CD4-positive, alpha-beta T cell treated with Interleukin-10 for 1 hour (primary cell): ENCODE data around the gene MAPKAPK3.

Experiments
- DNase-seq: peaks from one replicate; pipeline ENCODE4 v3.0.0-alpha.2; 2020

The MAPKAPK3 gene

DNA sequence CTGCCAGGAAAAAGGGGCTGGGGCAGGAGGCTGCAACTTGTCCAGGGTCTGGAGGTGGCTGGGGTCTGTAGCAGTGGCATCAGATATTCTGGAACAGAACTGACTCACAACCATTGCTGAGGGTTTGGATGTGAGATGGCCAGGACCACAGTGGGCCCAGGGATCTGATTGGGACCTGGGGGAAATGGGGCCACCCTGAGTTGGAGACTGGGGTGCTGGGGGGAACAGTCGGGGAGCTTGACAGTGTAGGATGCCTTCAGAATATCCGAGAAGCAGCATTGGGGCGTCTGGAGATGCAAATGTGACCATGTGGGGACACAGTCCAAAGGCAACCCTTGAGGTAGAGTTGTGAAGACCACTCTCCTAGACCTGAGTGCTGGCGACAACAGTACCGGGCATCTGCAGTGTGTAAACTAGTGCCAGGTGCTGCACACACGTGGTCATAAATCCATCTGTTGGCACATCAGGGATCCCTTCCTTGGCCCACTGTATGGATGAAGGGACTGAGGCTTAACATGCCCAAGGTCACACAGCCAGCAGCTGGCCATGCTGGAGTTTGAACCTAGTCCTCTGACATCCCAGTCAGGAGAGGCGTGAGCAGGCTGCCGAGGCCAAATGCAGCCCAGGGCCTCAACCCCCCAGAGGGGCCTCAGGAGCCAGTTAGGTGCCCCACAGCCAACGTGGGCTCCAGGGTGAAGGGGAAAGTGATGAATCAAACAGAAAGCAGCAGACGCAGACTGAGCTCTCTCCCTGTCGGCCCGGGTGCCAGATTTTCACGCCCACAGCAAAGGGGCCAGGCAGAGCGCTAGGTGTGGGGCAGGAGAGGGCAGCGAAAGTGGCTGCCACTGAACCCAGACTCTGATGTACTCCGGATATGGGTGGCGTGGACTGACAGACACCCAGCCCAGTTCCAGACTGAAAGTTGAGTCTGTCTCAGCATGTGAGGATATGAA is 28.9 kb upstream of the MAPKAPK3 start:
- DNase-seq: peak; percentile 70

DNA sequence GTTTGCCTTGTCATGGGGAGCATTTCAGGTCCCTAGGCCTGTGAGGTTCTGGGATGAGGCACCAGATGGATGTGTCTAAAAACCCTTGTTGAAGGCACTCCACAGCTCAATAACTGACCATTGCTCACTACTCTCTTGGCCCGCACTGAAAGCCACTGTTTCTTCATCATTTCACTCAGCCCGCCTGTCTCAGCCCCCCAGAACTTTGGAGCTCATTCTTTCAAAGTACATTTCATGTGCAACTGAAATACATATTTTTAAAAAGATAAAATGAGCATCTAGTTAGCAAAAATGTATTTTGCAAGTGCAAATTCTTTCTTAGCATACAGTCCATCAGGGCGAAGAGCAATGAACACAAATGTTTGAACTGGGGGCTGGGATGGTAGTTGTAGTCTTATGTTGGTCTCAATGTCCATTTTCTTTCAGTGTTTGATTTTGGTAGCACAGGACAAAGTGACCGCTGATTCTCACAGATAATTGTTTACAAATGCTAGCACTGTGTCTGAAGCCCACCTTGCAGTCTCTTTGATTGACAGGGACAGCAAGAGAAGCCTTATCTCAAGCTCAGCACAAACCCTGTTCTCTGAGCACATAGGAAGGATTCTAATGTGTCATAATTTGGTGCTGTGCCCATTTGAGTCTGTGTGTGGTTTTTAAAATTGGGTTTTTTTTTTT is 28.1 kb upstream of the MAPKAPK3 start:
- no peak for DNase-seq

DNA sequence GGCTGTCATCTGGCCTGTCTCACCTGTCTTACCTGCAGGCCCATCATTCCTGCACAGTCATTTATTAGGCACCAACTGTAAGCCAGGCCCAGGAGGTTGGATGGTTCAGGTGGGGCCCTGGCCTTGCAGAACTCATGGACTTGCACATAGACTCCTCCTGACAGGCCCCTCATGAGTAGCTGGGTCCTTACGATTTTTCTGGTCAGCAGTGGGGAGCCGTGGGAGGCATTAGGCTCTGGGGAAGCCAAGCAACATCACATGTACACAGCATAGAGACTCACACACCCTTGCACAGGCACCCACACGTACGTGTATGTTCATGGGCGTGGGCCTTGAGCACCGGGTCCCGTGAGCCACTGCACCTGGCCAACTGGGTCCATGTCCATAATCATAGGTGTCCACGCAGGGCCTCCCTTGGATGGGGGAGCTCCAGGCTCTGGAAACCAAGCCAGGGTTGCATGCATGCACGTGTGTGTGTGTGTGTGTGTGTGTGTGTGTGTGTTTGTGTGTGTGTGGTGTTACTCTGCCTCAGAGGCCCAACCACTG is 25.7 kb upstream of the MAPKAPK3 start:
- no peak for DNase-seq

DNA sequence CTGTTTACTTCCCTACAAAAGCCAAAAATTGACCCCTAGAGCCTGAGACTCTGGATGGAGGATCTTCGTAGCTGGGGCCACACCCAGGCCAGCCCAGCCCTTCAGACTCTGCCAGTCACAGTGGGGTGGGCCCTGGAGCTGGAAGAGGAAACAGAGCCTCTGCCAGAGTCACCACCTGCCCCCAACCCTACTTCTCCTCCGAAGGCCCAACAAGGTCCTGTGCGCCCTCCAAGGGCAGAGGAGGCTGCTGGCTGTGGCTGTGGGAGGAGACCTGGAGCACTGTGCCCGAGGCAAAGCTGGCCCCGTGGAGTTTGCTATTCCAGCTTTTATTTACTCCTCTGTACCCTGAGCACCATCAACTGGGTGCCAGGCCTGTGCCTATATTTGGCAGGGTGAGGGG is 24.4 kb upstream of the MAPKAPK3 start:
- DNase-seq: no peak

DNA sequence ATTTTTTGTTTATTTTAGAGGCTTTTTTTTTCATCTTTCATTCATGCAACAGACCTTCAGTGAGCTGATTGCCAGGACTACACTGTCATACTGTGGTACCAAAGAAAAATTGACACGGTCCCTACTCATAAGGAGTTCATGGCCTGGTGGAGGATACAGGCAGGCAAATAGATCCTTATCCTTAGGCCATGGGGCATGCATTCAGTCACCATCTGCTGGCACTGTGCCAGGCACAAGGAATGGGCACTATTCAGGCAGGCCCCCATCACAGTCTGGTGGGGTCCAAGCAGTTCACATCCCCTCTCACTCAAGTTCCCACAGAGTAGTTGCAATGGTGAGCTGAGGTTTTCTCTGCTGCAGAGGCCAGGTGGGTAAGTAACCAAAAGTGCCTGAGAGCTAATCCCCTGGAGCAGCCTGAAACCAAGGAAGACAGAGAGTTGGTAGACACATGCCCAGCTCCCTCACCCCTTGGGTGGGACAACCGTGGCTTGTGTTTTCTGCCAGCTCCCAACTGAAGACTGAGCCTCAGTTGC is 22.6 kb upstream of the MAPKAPK3 start:
- DNase-seq: no peak

DNA sequence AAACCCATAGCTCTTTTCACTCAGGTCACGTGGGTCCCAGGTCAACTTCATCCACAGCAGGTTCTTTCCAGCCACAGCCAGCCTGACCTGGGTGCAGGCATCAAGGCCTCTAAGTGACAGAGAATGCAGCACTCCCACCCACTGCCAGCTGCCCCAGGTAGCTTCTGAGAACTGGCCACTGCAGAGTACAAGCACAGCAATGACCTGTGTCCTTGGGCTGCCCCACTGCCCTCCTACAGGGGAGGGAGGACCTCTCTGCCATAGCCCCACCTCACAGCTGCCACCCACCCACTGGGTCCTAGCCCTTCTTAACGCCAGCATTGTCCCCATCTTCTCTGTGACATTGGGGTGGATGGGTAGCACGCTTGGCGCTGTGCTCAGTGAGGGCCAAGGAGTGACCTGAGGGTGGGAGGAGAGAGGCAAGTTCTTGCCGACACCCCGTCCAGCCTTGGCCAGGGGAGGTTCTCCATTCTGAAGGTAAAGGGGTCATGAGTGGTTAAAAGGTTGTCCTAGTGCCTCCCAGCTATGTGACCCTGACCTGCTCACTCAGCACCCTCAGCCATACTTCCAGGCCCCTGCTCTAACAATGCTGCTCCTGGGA is 17.7 kb upstream of the MAPKAPK3 start:
- DNase-seq: no peak

DNA sequence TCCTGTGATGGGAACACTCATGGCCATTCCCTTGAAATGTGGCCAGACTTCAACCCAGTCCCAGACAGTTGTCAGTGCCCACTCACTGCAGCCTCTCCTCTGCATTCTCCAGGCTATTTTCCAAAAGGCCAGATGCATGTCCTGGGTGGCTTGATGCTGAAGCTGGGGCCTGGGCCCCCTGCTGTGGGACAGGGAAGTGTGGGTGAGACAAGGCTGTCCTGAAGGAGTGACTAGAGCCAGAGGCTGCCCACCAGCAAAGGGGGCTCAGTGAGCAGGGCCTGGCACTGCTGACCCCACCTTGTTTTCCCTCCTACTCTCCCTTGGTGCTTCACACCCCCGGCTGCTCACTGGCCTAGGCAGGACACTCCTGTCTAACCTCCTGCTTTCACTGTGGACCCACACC is 17.2 kb upstream of the MAPKAPK3 start:
- no peak for DNase-seq

DNA sequence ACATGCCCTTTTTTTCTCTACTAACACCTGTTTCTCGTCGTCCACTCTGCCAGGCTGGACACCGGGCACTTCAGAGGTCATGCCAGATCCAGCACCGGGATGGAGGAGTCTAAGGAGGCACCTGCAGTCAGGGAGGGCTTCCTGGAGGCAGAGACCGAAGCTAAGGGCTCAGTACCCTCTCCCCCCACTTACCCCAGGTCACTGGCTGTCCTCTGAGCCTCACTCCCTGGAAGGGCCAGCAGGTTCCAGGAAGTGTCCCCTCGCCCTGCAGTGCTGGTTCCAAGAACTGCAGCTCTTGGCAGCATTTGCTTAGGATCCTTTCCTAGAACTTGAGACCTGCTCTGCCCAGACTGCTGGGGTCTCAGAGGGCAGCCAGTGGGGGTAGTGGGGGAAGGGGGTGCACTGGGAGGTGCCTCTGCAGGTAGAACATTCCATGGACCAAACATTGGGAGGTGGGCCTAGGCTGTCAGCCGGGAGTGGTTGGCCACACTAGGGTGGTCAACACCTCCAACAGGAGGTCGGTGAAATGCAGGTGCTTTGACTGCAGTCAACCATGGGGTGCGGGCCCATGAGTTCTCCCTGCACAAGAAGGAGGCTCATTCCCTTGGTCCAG is 16.7 kb upstream of the MAPKAPK3 start:
- no peak for DNase-seq

DNA sequence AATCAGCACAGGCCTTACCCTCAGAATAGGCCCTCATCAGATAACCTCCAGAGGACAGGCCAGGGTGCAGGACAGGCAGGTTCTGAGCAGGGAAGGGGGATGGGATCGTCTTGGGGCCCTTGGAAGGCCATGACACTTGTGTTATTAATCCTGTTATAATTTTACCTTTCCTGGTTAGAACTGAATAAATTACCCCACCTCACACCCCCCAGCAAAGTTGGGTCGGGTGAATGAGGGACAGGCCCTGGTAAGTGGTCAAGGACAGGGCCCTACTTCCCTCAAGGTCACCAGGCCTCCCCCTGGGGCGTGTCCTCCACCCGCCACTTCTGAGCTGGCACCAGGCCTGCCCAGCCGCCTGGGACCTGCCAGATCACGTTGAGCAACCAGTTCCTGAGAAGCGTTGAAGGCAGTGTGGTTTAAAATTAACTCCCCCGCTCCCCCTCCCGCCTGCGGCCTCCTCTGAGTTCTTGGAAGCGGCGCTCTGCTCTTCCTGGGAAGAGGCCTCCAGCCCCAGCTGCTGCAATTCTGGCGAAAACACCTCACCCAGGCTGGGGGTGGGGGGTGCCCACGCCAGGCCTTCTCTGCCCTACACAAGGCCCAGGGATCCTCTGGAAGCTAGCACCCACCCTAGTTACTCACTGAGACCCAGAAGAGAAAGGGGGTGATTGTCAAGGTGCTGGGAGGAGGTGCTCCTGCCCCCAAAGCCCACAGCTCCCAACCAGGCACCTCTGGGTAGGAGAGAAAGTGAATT is 15.9 kb upstream of the MAPKAPK3 start:
- peak; percentile 76 for DNase-seq

DNA sequence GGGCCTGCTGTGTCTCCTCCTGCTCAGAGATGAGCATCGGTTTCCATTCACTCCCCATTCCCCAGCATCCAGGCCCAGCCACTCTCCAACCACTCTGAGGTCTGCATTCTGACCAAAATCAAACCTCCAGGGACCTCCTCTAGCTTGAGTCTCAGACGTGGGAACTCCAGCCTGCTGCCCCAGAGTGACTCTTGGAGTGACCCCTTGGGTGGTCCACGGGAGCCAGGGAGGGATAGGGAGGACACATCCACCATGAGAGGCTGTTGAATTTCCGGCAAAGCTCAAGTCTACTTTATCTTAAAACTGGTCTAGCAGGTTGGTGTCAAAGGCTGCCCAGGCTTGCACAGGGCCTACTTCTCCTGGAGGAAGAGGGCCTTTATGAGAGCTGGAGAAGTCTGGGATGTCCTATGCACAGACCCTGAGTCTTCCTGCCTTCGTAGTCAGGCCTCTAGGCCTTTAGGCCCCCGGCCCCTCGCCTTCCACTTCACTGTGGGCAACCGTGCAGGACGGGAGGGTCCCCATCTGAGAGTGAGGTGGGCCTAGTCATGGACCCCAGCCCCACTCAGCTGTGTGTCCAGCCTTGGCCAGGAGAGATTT is 14.3 kb upstream of the MAPKAPK3 start:
- no peak for DNase-seq

DNA sequence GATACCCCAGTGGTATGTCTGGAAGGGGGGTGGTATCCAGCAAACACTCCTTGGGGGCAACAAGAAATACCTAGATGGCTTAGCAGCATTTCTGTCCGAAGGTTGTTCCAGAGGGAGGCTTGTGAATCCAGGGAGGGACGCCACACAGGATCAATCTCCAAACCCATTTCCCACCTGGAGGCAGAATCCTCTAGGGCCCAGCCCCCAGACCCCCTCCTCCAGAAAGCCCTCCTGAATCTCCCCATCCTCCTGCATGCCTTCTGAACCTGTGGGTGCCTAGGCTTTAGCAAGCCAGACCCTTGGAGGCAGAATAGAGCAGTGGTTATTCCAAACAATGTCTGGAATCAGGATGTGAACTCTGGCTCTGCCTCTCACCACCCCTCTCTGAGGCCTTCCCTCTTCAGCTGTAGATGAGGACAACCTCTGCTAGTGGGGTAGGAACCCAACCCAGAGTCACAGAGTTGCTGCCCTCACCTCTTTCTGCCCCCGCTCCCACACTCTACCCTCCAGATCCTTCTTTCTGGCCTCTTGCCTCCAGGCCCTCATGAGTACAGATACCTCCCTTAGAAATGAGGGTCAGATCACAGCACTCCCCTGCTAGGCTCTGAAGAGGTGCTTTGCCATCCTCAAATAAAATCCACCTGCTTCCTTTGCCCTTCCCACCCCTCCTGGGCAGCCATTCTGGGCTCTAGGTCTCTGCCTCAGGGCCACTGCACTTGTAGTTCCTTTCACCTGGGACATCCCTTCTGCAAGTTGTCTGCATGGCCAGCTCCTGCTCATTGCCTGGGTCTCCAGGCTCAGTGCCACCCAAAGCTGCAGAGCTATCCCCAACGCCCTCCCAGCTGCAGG is 13.5 kb upstream of the MAPKAPK3 start:
- DNase-seq: no peak

DNA sequence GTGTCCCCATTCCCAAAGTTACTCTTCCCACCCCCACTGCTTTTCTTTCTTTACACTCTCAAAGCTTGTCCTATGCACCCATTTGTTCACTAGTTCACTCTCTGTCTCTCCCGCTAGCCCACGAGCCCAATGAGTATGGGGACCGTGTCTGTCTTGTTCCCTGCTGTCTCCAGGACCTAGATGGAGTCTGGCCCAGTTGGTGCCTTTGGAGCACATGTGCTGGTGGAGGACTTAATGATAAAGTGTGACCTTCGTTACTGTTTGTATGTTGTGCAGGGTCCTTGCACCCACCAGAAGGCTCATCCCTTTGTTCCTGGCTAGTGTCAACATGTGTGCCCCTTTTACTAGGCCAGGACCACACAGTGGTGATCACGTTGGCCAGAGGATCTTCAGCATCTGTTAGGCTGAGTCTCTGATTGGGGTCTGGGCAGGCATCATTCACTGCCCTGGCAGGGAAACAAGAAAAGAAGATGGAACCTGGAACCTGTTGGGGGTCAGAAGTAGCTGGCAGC is 12.8 kb upstream of the MAPKAPK3 start:
- no peak for DNase-seq

DNA sequence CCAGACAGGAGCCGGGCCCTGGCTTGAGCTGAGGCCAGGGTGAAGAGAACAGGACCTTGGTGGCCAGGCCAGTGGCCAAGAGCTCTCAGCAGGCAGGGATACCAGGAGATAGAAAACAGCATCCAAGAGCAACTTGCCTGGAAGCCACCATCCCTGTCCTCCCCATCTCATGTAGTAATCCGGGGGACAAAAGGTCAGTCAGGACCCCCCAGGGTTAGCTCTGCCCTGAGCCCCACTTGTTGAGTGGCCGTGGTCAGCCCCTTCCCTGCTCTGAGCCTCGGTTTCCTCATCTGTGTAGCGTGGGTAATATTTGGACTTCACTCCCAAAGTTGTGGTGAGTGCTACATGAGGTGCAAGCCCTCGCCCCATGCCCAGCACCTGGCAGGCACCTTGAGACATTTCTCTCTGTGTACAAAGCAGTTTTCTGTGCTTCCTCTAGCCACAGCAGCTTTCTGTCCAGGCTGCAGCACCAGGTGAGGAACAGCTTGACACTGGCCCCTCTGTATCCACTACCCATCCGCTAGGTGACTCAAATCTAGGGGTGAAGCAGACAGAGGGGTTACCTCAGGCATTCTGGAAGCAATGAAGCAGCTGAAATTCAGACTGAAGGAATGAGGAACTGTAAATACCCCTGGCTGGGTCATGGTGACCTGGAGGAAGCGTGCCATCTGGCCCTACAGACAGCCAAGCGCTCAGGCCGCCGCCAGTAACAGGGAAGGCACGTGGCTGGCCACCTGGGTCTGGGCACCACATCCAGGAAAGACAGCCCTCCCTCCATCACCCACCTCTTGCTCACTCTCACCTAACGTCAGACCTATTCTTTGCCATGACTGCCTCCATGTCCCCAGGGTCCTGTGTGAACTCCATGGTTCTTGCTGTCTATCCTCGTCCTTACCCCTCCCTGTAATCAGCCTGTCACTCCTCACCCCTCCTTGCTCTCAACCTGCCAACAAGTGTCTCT is 12.0 kb upstream of the MAPKAPK3 start:
- DNase-seq: no peak

DNA sequence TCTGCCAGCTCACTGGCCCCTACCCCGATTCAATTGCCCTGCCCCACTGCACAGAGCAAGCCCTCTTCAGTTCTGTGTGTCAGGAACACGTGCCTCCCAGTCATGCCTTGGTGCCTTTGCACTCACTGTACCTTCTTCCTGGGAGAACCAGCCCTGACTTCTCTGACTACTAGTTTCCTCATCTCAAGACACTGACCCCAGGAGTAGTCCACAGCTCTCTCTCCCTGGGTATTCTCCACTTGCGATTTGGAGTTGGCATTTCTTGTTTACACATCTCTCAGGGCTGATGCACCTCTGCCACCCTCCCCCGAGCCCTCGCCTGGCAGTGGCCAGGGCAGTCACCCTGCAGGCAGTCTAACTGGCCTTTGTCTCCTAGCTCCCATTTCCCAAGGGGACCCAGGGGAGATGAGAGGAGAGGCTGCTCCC is 11.0 kb upstream of the MAPKAPK3 start:
- no peak for DNase-seq

DNA sequence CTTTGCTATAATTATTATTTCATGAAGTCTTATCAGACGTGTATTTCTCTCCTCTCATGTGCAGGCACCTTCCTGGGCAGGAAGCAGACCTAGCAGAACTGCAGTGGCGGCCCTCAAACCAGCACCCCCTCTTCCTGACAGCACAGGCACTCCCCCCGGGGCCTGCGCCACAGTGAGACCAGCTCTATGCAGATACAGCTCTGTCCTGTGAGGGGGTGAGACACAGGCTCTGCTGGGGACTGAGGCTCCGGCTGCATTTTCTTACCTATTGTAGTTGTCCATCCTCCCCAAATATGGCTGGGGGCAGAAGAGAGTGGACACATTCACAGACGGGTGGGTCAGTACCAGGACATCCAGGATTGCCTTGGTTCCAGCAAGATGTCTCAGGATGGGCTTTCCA is 10.4 kb upstream of the MAPKAPK3 start:
- DNase-seq: peak; percentile 55

DNA sequence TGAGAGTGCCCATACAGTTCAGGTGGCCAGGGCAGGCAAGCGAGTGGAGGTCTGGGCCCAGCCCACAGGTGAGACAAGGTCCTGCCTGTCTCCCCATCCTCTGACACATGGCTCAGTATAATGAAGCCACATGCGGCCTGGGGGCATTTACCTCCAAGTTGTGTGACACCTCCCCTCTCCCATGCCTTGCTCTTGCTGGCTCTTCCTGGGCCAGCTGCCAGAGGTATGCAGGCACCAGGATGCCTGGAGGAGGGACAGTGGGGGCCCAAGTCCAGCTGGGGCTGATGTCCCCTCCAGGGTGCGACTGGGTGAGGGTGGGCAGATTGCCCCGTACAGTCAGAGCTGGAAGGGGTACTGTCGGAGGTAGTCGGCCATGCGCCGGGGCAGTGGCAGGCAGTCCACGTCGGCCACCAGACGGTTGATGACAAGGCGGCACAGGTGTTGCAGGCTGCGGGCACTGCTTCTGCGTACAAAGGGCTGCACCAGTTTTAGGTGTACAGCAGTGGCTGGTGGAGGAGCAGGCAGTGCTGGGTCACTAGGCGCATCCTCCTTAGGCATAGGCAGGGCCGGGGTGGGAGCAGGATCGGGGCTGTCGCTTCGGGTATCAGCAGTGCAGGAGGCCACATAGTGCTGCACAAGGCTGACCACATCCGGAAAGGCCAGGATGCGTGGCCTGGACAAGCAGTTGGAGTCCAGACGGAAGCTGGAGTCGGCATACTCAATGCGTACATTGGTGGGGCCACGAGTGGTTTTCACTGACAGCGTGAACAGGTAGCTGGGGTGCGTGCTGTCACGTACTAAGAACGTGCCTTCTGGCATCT is 9.5 kb upstream of the MAPKAPK3 start:
- DNase-seq: no peak

DNA sequence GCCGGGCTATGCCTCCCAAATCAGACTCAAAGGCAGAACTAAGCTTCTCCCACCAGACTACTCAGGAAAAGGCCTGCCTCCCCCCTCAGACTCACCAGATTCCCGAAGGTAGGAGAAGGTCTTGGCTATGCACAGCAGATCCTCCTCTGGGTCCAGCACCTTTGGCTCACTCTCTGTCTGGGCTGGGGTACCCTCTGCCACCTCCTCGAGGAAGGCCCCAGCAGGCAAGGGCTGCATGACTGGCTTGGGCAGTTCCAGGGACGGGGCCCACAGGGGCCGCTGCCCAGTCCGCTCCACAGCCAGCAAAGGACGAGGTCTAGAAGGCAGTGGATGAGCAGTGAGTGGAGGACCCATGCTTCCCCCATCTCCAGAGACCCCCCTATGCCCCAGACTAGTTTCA is 8.7 kb upstream of the MAPKAPK3 start:
- no peak for DNase-seq

DNA sequence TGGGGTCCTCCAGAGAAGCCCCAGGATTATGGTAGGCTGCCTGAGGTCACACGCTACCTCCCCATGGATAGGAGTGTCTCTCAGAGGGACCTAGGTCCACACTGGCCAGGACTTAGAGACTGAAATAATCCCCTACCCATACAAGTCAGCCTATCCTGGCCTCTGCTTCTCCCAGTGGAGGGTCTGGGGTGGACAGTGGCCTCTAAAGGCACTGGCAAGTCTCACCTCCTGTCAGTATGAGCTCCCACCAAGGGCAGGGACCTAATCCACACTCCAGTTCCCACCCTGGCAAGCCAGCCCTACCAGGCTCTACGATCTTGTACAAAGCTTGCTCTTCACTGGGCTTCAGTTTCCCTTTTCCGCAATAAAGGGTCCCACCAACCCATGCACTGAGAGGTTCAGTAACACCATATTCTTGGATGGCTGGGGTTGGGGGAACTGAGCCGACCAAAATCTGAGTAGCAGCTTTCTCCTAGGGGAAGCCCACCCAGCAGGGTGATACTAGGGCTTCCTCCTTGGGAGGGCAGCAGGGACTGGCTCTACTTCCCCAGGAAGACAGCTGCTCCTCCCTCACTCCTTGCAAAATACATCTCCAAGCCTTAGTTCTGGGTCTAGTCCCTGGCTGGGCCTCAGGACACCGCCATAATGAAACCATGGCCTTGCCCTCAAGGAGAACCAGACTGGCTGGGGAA is 7.7 kb upstream of the MAPKAPK3 start:
- DNase-seq: no peak
